Activated CD4-positive, alpha-beta T cell treated with anti-CD3 and anti-CD28 coated beads, Interleukin-2, amount 50 U/mL, for 4 hours (primary cell): ENCODE data around the gene NLRP14.

Experiments used
- DNase-seq, 2 experiments: peaks; one replicate each; pipeline ENCODE4 v3.0.0-alpha.2; 2020

The NLRP14 gene

GRCh38 chr11:7060868-7061267 is 40.6 kb downstream of the NLRP14 start:
- DNase-seq: no peak

GRCh38 chr11:7062534-7062933 is 42.3 kb downstream of the NLRP14 start:
- DNase-seq: no peak

GRCh38 chr11:7072401-7073028 is 52.2 kb downstream of the NLRP14 start:
- no peak for DNase-seq

GRCh38 chr11:7077101-7077500 is 56.8 kb downstream of the NLRP14 start:
- DNase-seq: no peak

- DNase-seq: no peak
These were observed 59.4 kb downstream of the NLRP14 start for GRCh38 chr11:7079545-7080135.

GRCh38 chr11:7080900-7081299 is 60.6 kb downstream of the NLRP14 start:
- DNase-seq: no peak

GRCh38 chr11:7081441-7081840 is 61.2 kb downstream of the NLRP14 start:
- DNase-seq: no peak

GRCh38 chr11:7088921-7089320 is 68.6 kb downstream of the NLRP14 start, which contains the start of gene RBMXL2:
Gene RBMXL2, plus strand, starts transcription at chr11:7088998. Its CDS starts 123 bp downstream, at chr11:7089121.
- DNase-seq: no peak

GRCh38 chr11:7089328-7090251 is 69.3 kb downstream of the NLRP14 start:
- DNase-seq: no peak

GRCh38 chr11:7098235-7098832 is 78.1 kb downstream of the NLRP14 start:
- no peak for DNase-seq

GRCh38 chr11:7115780-7116179 is 95.5 kb downstream of the NLRP14 start:
- no peak for DNase-seq

- no peak for DNase-seq
These were observed 96.1 kb downstream of the NLRP14 start for GRCh38 chr11:7116370-7116769.
